Left lobe of liver (tissue), 2 donors: Measurements from ENCODE around the gene STK36. TPM values are rescaled to one million over a fixed set of nuclear protein-coding genes. Genes with fewer than 3 reads are reported as not detected.

Source experiments
- ATAC-seq: fragments of 200-7000 bp; cut with Tn5 transposase; one replicate; pipeline ENCODE4 v1.9.1; 2020; ENCODE audit warnings: mild to moderate bottlenecking, moderate library complexity
- DNase-seq: peaks from one replicate; pipeline ENCODE4 v3.0.0-alpha.2; 2020; ENCODE audit warnings: low spot score
- total RNA-seq: library from RNA; stranded (reverse); gene quantifications from one replicate; pipeline ENCODE4 v1.2.1, GENCODE V29; 2021
- donor health status: DM: no; HTN: no; CAD: no; lungs with moderate emphysema.
- donor health status: DM: no; HTN: yes; CAD: no.

The STK36 gene, protein sequence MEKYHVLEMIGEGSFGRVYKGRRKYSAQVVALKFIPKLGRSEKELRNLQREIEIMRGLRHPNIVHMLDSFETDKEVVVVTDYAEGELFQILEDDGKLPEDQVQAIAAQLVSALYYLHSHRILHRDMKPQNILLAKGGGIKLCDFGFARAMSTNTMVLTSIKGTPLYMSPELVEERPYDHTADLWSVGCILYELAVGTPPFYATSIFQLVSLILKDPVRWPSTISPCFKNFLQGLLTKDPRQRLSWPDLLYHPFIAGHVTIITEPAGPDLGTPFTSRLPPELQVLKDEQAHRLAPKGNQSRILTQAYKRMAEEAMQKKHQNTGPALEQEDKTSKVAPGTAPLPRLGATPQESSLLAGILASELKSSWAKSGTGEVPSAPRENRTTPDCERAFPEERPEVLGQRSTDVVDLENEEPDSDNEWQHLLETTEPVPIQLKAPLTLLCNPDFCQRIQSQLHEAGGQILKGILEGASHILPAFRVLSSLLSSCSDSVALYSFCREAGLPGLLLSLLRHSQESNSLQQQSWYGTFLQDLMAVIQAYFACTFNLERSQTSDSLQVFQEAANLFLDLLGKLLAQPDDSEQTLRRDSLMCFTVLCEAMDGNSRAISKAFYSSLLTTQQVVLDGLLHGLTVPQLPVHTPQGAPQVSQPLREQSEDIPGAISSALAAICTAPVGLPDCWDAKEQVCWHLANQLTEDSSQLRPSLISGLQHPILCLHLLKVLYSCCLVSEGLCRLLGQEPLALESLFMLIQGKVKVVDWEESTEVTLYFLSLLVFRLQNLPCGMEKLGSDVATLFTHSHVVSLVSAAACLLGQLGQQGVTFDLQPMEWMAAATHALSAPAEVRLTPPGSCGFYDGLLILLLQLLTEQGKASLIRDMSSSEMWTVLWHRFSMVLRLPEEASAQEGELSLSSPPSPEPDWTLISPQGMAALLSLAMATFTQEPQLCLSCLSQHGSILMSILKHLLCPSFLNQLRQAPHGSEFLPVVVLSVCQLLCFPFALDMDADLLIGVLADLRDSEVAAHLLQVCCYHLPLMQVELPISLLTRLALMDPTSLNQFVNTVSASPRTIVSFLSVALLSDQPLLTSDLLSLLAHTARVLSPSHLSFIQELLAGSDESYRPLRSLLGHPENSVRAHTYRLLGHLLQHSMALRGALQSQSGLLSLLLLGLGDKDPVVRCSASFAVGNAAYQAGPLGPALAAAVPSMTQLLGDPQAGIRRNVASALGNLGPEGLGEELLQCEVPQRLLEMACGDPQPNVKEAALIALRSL (N-terminal part only)
- 16.0 TPM for total RNA-seq

DNA sequence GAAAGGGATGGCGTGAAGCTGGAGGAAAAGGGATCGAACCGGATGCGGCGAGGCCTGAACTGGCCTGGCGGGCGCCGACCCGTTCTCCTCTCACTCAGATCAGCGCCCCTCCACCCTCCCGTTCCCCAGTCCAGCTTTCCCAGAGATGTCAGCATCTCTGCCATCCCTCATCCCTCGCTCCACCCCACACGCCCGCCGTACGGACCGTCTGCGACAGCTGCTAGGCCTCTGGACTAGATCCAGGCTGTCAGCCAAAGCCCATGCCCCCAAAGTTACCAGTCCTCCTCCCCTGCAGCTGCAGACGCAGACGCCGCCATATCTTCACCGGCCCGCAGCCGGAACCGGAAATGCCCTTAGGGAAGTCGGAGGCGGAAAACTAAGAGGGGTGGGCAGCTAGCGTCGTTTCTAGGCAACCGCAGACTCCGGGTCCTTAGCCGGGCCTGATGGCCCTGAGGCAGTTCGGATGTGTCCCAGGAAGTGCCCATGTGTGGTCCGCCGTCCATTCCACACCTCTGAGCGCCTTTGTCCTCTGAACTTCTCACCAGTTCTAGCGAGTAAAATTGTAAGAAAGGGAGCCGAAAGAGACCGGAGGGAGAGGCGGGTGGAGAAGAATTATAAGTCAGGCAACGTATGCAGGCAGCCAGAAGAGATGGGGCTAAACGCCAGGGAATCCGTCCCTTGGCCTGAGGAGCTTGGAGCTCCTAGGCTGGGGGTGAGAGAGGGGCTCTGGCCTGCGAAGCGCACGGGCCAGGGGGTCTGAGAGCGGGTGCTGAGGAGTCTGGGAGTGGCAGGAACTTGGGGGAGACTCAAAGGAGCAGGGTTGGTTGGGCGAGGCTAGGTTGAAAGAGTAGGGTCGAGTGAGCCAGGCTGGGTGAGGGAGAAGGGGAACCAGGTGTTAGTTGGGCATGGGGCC is at the start of gene STK36, which contains the start of gene RNF25:
TSS of gene STK36 (plus strand) at position 433 of the 913 bp plus-strand sequence. CDS start 744 bp downstream, outside the sequence.
TSS of gene RNF25 (minus strand) at position 349 of the 913 bp plus-strand sequence. CDS start at position 317, 32 bp downstream.
- DNase-seq = peak; percentile 87
- peak; percentile 98 for ATAC-seq

- peak; percentile 57 for ATAC-seq
- no peak for DNase-seq
Measured at GRCh38 chr2:218622606-218623365, 49.1 kb upstream of the STK36 start.

- no peak for ATAC-seq
- DNase-seq = no peak
Measured at GRCh38 chr2:218623366-218623705, 48.5 kb upstream of the STK36 start.

- DNase-seq (no peak), ATAC-seq (no peak)
Measured at GRCh38 chr2:218626369-218626768, 45.5 kb upstream of the STK36 start.

GRCh38 chr2:218627939-218628338 is 43.9 kb upstream of the STK36 start:
- ATAC-seq = no peak

DNA sequence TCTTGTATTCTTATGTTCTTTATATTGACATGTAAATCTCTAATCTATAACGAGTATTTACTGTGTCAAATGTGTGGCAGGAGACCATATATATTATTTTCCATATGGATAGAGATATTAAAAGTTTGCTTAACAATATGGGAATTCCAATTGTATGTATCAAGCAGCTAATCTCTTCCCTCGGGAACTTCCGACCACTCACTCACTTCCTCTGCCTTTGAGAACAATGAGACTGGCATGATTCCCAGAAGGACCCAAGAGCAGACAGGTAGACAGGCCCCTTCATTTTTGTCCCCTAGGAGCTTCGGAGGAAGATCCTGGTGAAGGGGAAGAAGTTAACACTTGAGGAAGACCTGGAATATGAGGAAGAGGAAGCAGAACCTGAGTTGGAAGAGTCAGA is 40.0 kb upstream of the STK36 start:
- ATAC-seq (no peak), DNase-seq (no peak)

More at GRCh38 chr2:218627939-218628338, 43.9 kb upstream of the STK36 start:
- DNase-seq = no peak

GRCh38 chr2:218635719-218636118 is 36.2 kb upstream of the STK36 start:
- no peak for ATAC-seq

GRCh38 chr2:218638372-218638771 is 33.5 kb upstream of the STK36 start:
- no peak for ATAC-seq
- DNase-seq = no peak

More at GRCh38 chr2:218635719-218636118, 36.2 kb upstream of the STK36 start:
- DNase-seq = no peak

DNA sequence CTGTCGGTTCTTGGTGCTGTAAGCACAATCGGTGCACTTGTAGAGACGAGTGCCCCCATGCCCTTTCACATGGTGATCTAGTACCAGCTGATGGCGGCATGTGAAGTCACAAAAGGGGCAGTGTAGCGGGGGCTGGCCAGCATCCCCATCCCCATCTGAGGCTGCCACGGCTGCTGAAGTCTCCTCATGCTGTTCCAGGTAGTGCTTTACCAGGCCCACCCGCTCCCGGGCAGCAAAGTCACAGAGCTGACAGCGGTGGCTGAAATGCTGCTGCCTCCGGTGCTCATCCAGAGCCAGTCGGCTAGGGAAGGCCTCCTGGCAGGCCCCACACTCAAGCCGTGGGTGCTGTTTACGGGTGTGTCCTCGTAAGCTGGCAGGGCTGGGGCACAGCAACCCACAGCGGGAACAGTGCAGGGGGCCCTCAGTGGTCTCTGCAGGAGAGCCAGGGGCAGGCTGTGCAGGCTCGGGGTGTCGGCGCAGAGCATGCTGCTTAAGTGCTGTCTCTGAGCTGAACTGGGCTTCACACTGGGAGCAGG is 29.7 kb upstream of the STK36 start:
- ATAC-seq (no peak), DNase-seq (no peak)

DNA sequence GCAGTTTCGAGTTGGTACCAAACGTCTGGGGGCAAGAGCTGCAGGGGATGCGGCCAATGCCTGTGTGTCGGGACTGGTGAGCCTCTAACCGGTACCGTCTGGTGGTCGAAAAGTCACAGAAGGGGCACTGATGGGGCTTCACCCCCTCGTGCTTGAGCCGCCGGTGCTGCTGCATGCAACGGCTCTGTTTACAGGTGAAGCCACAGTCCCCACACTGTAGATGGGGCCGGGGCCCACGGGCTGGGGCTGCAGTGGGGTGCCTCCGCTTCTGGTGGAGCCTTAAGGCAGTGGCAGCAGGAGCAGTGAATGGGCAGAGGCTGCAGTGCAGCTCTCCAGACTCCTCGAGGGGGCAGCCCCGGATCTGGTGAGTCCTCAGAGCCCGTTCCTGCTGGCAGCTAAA is 29.1 kb upstream of the STK36 start:
- DNase-seq = no peak
- ATAC-seq = no peak

GRCh38 chr2:218643751-218644310 is 28.1 kb upstream of the STK36 start:
- no peak for DNase-seq
- ATAC-seq = no peak

DNA sequence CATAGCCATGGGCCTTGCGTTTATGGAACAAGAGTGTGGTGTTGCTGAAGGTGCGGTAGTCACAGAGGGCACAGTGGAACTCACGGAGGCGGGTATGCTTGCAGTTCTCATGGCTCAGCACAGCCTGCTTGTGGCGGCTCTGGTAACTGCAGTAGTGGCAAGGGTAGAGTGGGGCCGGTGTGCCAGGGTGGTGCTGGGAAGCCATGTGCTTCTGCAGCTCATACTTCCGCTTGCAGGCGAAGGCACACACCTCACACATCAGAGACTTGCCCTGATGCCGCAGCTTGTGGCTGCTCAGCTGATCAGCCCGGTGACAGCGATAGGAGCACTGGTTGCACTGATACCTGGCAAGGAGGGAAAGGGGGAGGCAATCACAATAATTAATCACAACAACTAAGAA is 27.2 kb upstream of the STK36 start:
- ATAC-seq (peak; percentile 62), DNase-seq (no peak)

DNA sequence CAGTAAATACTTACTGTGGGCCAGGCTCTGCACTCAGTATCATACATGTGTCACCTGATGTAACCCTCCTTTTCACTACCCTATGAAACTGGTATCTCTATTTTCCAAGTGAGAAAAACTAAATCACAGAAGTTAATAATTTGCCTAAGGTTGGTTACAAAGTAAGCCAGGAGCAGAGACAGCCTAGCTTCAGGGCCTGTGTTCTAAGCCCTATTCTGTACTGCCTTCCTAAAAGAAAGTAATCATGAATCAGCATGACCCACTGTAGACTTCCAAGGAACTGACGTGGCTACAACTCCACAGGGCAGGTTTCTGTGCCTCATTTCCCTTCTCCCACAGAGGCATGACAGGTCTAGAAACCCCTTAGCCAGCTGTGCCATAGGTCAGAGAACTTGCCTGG is 26.8 kb upstream of the STK36 start:
- ATAC-seq (peak; percentile 72), DNase-seq (no peak)

GRCh38 chr2:218648088-218648786 is 23.6 kb upstream of the STK36 start:
- peak; percentile 82 for ATAC-seq

GRCh38 chr2:218648787-218649100 is 23.1 kb upstream of the STK36 start:
- DNase-seq (no peak), ATAC-seq (no peak)

More at GRCh38 chr2:218648088-218648786, 23.6 kb upstream of the STK36 start:
- peak; percentile 58 for DNase-seq

DNA sequence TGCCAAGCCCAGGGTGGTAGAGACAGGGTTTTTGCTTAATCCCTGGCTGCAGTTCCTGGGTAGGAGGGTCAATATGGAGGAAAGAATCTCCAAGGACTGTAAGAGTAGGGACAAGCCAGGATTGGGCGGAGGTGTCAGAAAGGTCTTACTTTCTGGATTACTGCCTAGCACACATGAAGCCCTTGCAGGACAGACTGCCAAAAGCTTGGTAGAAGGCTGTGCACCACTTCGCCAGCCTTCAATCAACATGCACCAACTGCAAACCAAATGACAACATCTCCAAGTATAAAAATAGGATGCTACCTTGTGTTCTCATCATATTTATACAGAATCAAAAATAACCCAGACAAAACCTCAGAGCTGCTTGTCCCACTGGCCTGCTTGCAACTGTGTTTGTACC is 16.1 kb upstream of the STK36 start:
- DNase-seq (no peak), ATAC-seq (no peak)

GRCh38 chr2:218658671-218659257 is 13.1 kb upstream of the STK36 start:
- ATAC-seq = peak; percentile 16
- DNase-seq = no peak
